Measurements from ENCODE around the gene PRAMEF27.
"Not testable (repeated sequence)": the region's sequence is repeated elsewhere in the genome, so short reads cannot be mapped to it uniquely, and the experiment has no call there.

The PRAMEF27 gene

DNA sequence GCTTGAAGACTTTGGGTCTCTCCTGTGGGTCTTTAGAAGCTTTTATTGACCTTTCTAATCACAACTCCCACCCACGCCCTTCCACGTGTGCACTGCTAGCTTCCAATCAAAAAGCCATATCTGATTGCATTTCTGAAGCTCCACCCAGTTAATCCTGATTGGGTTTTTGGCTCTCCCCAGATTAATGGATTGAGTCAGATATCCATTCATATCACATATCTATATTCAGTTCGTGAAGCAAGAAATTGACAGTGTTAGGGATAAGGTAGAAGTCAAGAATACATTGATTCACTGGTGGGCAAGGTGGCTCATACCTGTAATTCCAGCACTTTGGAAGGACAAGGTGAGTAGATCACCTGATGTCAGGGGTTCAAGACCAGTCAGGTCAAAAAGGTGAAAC, at the start of gene PRAMEF27:
TSS of gene PRAMEF27 (minus strand) at position 101 of the 400 bp plus-strand sequence. CDS start 2,916 bp downstream, outside the sequence.
- ATAC-seq = not testable (repeated sequence)

DNA sequence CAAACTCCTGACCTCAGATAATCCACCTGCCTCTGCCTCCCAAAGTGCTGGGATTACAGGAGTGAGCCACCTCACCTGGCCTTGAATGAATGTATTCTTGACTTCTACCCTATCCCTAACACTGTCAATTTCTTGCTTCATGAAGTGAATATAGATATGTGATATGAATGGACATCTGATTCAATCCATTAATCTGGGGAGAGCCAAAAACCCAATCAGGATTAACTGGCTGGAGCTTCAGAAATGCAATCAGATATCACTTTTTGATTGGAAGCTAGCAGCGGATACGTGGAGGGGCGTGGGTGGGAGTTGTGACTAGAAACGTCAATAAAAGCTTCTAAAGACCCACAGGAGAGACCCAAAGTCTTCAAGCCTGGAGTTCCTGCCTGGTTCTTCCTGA, 14.1 kb upstream of the PRAMEF27 start, which contains the start of gene PRAMEF25:
TSS of gene PRAMEF25 (plus strand) at position 301 of the 400 bp plus-strand sequence. CDS start 2,920 bp downstream, outside the sequence.
- ATAC-seq = not testable (repeated sequence)

DNA sequence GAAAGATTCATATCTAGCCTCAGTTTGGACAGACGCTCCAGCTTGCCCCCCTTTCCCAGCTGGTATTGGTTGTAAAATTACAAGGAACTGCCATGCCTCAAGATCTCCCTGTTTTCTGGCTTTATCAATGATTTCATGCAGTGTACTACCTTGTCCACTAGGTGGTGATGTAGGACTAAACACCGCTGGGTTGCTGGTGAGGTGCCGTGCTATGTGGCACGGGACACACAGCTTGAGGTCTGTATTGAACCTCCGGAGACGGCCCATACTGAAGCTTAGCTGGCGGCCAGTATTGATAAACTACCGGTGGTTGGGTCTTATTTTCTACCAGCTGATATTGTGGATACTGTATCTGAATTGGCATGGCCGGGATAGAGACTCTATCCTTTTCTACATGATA, 36.5 kb downstream of the PRAMEF27 start:
- 0 out of 3 replicates have a peak, but pooled peaks have one; percentile 34 for ATAC-seq

DNA sequence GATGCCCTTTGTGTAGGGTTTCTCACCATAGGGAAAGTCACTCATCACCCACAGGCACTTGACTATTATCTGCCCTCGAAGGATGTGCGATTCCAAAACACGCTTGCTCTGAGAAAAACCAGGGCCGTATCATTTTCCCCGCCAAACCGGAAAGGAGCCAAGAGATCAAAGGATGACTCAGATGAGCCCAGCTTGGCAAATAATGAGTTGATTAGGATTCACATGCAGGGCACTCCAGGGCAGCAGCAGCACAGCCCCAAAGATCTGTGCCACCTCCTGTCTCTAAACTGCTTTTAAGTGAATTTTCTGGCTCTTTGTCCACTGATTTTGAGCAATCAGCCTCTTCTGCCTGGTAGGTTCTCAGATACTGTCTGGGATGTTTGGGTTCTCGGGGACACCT, 44.4 kb downstream of the PRAMEF27 start:
- ATAC-seq = not testable (repeated sequence)

DNA sequence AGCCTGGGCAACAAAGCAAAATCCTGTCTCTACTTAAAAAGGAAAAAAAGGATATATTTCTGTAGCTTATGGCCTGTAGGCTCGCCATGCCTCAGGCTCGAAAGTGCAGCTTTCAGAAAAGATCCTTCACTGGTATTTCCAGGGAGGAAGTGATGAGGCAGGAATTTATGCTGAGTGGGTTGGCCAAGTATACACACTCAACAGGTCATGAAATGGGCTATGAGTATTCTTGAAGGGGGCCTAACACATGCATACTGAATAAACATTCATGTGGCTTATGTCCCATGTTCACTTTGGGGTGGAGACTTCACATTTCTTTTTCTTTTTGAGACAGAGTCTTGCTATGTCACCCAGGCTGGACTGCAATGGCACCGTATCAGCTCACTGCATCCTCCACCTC, 47.0 kb downstream of the PRAMEF27 start:
- not testable (repeated sequence) for ATAC-seq

DNA sequence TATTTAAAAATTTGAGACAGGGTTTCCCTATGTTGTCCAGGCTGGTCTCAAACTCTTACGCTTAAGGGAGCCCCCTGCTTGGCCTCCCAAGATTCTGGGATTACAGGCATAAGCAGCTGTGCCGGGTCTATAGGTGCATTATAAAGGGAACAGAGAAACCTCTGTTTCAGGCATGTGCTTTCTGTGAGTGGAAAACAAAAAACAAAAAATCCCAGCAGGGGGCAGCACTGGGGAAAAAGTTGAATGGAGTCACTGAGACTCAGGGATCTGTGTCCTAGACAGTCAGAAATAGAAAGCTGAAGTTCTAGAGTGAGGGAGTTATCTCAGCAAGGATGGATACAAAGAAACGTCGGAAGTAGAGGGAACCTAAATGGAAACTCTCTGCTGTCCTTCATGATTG, 50.6 kb downstream of the PRAMEF27 start:
- ATAC-seq = peak; percentile 54; the same call in 2 of the 3 replicates
